Activated CD4-positive, alpha-beta T cell treated with anti-CD3 and anti-CD28 coated beads, Interleukin-2, amount 10 ng/mL, durations not matched to agents 7 days and 5 days (primary cell): ENCODE data around the gene ZNF99. TPM values are rescaled to one million over a fixed set of nuclear protein-coding genes. Genes with fewer than 3 reads are reported as not detected.
"Not testable (repeated sequence)": the region's sequence is repeated elsewhere in the genome, so short reads cannot be mapped to it uniquely, and the experiment has no call there.

Experiments
- CTCF ChIA-PET: fragments of 350-600 bp; sonication (Branson Sonifier 250); formaldehyde crosslinking; loops from one replicate; lab custom pipeline; 2021; ENCODE audit warnings: antibody characterized with exemption; lab: Charles Lee
- POLR2A ChIA-PET: fragments of 350-600 bp; sonication (Branson Sonifier 250); formaldehyde crosslinking; loops from one replicate; lab custom pipeline; 2021; ENCODE audit warnings: antibody characterized with exemption; lab: Charles Lee
- DNase-seq: peaks from one replicate; pipeline ENCODE4 v3.0.0-alpha.2; 2020
- H3K27ac Mint-ChIP-seq: one replicate; pipeline ENCODE4 v1.8.0; 2021; ENCODE audit warnings: mild to moderate bottlenecking, moderate library complexity, mixed read lengths
- H3K27me3 Mint-ChIP-seq: one replicate; pipeline ENCODE4 v1.8.0; 2021; ENCODE audit warnings: mixed read lengths
- H3K36me3 Mint-ChIP-seq: one replicate; pipeline ENCODE4 v1.8.0; 2021; ENCODE audit warnings: low read depth, mixed read lengths
- H3K4me1 Mint-ChIP-seq: one replicate; pipeline ENCODE4 v1.8.0; 2021; ENCODE audit warnings: mixed read lengths
- H3K4me3 Mint-ChIP-seq: one replicate; pipeline ENCODE4 v1.8.0; 2021; ENCODE audit warnings: mild to moderate bottlenecking, moderate library complexity, mixed read lengths
- H3K9me3 Mint-ChIP-seq: one replicate; pipeline ENCODE4 v1.8.0; 2021; ENCODE audit warnings: mixed read lengths
- total RNA-seq, 2 experiments: library from RNA; stranded (reverse); gene quantifications; one replicate each; pipeline ENCODE4 v1.2.3, GENCODE V29; 2021

The ZNF99 gene
- total RNA-seq: not detected

GRCh38 chr19:22783651-22784410 is at the start of gene ZNF99:
ZNF99 (minus strand) TSS chr19:22784151; CDS start chr19:22784016, 135 bp downstream.
- CTCF ChIA-PET: no interaction called here
- POLR2A ChIA-PET: no interaction called here
- H3K27me3 Mint-ChIP-seq: no peaks in the 10 kb centered on the region
- H3K36me3 Mint-ChIP-seq: no peaks in the 10 kb centered on the region
- DNase-seq: no peak
- H3K4me1 Mint-ChIP-seq: no peaks in the 10 kb centered on the region
- H3K27ac Mint-ChIP-seq: no peak within 1 kb of the TSS
- H3K9me3 Mint-ChIP-seq: peaks cover 20% of the 10 kb centered on the region
- H3K4me3 Mint-ChIP-seq: no peak within 1 kb of the TSS

- DNase-seq: no peak
- Mint-ChIP-seq H3K27me3 (no peaks in the 10 kb centered on the region), H3K4me1 (no peaks in the 10 kb centered on the region), H3K36me3 (no peaks in the 10 kb centered on the region), H3K9me3 (peaks cover 27% of the 10 kb centered on the region), H3K27ac (no peak within 1 kb of the TSS), H3K4me3 (no peak within 1 kb of the TSS)
- CTCF ChIA-PET: no interaction called here
- POLR2A ChIA-PET: interaction anchor here (0.6 kb wide), 1 partner anchor 246 kb away, joined by 5 read pairs; no protein-coding TSS in a partner anchor
Observed at GRCh38 chr19:22832031-22832762, 48.2 kb upstream of the ZNF99 start, which contains the start of gene ZNF723. ZNF723 (plus strand) TSS chr19:22832291; CDS start chr19:22832380, 89 bp downstream.

GRCh38 chr19:22831211-22831610 is 47.3 kb upstream of the ZNF99 start:
- H3K36me3 Mint-ChIP-seq: no peaks in the 10 kb centered on the region
- DNase-seq: no peak
- H3K27ac Mint-ChIP-seq: no peak overlapping the region
- peaks cover 30% of the 10 kb centered on the region for H3K9me3 Mint-ChIP-seq
- POLR2A ChIA-PET: no interaction called here
- no peak overlapping the region for H3K4me3 Mint-ChIP-seq
- CTCF ChIA-PET: no interaction called here
- no peaks in the 10 kb centered on the region for H3K4me1 Mint-ChIP-seq
- no peaks in the 10 kb centered on the region for H3K27me3 Mint-ChIP-seq

DNA sequence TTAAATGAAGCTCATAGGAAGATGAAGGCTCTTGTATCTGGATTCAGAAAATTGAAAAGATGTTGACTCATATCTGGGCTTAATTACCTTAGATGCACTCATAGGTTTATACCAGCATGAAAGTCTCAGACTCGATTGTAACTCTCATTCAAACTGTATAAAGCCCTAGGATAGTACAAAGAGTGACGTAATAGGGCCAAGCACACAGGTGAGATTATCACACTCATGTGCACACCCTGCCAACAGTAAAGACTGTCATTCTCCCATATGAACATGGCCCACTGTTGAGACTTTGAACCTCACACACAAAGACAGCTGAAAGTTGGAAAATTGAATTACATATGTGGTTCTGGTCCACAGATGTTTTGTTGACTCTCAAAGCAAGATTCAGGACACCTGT is 30.2 kb upstream of the ZNF99 start:
- CTCF ChIA-PET: no interaction called here

DNA sequence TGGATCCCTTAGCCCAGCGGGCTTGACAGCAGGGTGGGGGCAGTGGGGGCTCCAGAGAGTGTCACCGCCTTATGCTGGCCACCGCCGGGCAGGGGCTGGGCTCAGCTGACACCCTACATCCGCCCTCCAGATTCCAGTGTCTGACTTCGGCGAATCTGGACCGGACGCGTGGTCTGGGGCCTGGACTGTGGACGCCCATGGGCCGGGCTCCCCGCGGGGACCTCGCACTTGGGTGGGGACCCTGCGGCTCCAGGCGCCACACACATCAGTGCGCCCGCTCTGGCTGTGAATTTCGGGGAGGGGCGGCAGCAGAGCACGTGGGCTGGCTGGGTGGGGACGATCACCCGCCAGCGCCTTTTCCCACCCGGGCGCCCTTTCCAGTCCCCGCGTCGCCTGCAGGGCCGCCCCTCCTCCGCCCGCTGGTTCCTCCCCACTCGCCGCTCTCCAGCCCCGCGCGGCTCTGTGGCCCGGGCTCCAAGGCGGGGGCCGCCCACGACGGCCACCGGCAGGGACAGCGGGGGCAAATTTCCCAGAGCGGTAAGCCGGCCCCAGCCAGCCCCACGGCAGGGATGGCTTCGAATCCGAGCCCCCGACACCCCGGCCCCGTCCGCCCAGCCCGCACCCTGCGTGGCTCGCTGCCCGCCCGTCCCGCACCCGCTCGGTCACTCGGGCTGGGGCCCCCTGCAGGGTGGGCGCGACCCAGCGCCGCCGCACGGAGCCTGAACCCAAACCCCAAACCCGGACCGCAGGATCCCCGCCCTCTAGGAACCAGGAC is 23.3 kb upstream of the ZNF99 start:
- Mint-ChIP-seq H3K36me3 (no peaks in the 10 kb centered on the region), H3K4me1 (no peaks in the 10 kb centered on the region), H3K27me3 (no peaks in the 10 kb centered on the region), H3K4me3 (no peak overlapping the region), H3K27ac (no peak overlapping the region), H3K9me3 (peaks cover 32% of the 10 kb centered on the region)
- ChIA-PET POLR2A (no interaction called here), CTCF (no interaction called here)
- no peak for DNase-seq

More for the DNA sequence above, 30.2 kb upstream of the ZNF99 start:
- no peaks in the 10 kb centered on the region for H3K36me3 Mint-ChIP-seq
- H3K4me1 Mint-ChIP-seq: no peaks in the 10 kb centered on the region
- peaks cover 70% of the 10 kb centered on the region for H3K9me3 Mint-ChIP-seq
- H3K27me3 Mint-ChIP-seq: no peaks in the 10 kb centered on the region
- DNase-seq: no peak
- POLR2A ChIA-PET: no interaction called here
- H3K4me3 Mint-ChIP-seq: no peak overlapping the region
- no peak overlapping the region for H3K27ac Mint-ChIP-seq

DNA sequence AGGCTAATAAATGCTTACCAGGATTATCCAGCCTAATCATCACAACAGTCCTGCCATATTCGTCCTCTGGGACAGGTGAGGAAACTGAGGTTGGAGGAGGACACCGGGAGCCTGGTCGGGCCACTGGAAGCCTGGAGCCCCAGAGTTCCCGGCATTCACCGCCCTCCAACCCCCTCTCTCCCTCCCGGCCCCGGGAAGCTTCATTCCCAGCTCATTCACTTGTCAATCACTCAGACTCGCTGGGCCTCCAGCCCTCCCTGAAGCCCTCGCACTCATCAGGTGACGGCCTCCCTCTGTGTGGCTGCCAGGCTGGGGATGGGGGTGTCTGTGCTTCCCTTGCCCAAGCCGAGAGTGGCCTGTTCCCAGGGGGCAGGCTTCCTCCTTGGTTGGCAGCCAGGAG is 22.5 kb upstream of the ZNF99 start:
- H3K9me3 Mint-ChIP-seq: peaks cover 30% of the 10 kb centered on the region
- POLR2A ChIA-PET: no interaction called here
- CTCF ChIA-PET: no interaction called here
- no peaks in the 10 kb centered on the region for H3K27me3 Mint-ChIP-seq
- no peaks in the 10 kb centered on the region for H3K36me3 Mint-ChIP-seq
- no peaks in the 10 kb centered on the region for H3K4me1 Mint-ChIP-seq
- H3K27ac Mint-ChIP-seq: no peak overlapping the region
- no peak overlapping the region for H3K4me3 Mint-ChIP-seq
- no peak for DNase-seq

GRCh38 chr19:22797040-22797439 is 13.1 kb upstream of the ZNF99 start:
- Mint-ChIP-seq H3K36me3 (peaks cover 3% of the 10 kb centered on the region), H3K4me1 (no peaks in the 10 kb centered on the region), H3K4me3 (no peak overlapping the region), H3K9me3 (peaks cover 54% of the 10 kb centered on the region), H3K27me3 (no peaks in the 10 kb centered on the region), H3K27ac (no peak overlapping the region)
- ChIA-PET CTCF (no interaction called here), POLR2A (no interaction called here)
- DNase-seq: no peak

GRCh38 chr19:22792863-22793262 is 8.9 kb upstream of the ZNF99 start:
- CTCF ChIA-PET, H3K27me3 Mint-ChIP-seq, H3K4me3 Mint-ChIP-seq, DNase-seq, H3K4me1 Mint-ChIP-seq, H3K27ac Mint-ChIP-seq, H3K36me3 Mint-ChIP-seq, POLR2A ChIA-PET: not testable (repeated sequence)
- H3K9me3 Mint-ChIP-seq: peaks cover 44% of the 10 kb centered on the region

GRCh38 chr19:22735911-22736645 is 47.9 kb downstream of the ZNF99 start:
- ChIA-PET POLR2A (no interaction called here), CTCF (no interaction called here)
- H3K4me1 Mint-ChIP-seq: no peaks in the 10 kb centered on the region
- no peak overlapping the region for H3K4me3 Mint-ChIP-seq
- no peak for DNase-seq
- peaks cover 67% of the 10 kb centered on the region for H3K9me3 Mint-ChIP-seq
- no peak overlapping the region for H3K27ac Mint-ChIP-seq
- H3K36me3 Mint-ChIP-seq: no peaks in the 10 kb centered on the region
- H3K27me3 Mint-ChIP-seq: no peaks in the 10 kb centered on the region

- no peak overlapping the region for H3K4me3 Mint-ChIP-seq
- DNase-seq: no peak
- H3K27me3 Mint-ChIP-seq: no peaks in the 10 kb centered on the region
- H3K27ac Mint-ChIP-seq: no peak overlapping the region
- CTCF ChIA-PET: no interaction called here
- peaks cover 71% of the 10 kb centered on the region for H3K9me3 Mint-ChIP-seq
- POLR2A ChIA-PET: no interaction called here
- H3K4me1 Mint-ChIP-seq: no peaks in the 10 kb centered on the region
- no peaks in the 10 kb centered on the region for H3K36me3 Mint-ChIP-seq
Observed at GRCh38 chr19:22733691-22734090, 50.3 kb downstream of the ZNF99 start.

GRCh38 chr19:22728214-22728613 is 55.7 kb downstream of the ZNF99 start:
- H3K4me1 Mint-ChIP-seq, H3K27me3 Mint-ChIP-seq, H3K36me3 Mint-ChIP-seq, DNase-seq, CTCF ChIA-PET, H3K27ac Mint-ChIP-seq, H3K4me3 Mint-ChIP-seq, POLR2A ChIA-PET: not testable (repeated sequence)
- peaks cover 69% of the 10 kb centered on the region for H3K9me3 Mint-ChIP-seq

DNA sequence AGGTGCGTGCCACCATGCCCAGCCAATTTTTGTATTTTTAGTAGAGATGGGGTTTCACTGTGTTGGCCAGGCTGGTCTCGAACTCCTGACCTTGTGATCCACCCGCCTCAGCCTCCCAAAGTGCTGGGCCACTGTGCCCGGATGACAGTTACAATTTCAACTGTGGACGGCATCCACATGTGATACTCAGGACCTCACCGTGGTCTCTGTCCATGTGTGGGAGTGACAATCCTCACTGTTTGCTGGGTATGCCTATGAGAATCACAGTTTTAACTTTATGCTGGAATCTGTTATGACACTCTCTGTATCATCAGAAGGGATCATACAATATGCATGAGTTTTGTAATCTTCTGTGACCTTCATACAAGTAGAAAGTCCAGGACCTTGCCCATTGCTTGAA is 62.4 kb downstream of the ZNF99 start:
- DNase-seq, H3K27me3 Mint-ChIP-seq, H3K4me1 Mint-ChIP-seq, CTCF ChIA-PET, H3K27ac Mint-ChIP-seq, POLR2A ChIA-PET, H3K36me3 Mint-ChIP-seq, H3K4me3 Mint-ChIP-seq: not testable (repeated sequence)
- H3K9me3 Mint-ChIP-seq: peaks cover 59% of the 10 kb centered on the region
